PC-3 (cell line): ENCODE measurements around the gene RTCB. TPM values are rescaled to one million over a fixed set of nuclear protein-coding genes. Genes with fewer than 3 reads are reported as not detected.
A peak's percentile ranks its signal among the peaks of the same experiment; 100 is the strongest.

Source experiments
- ATAC-seq: fragments of 200-7000 bp; cut with Tn5 transposase; 2 replicates; pipeline ENCODE4 v1.9.1; 2020; ENCODE audit warnings: mild to moderate bottlenecking, moderate library complexity
- BruUV-seq: library from RNA; stranded (reverse); fragments of 400-500 nt; replicated peaks from 2 replicates; lab custom pipeline; 2021; lab: Mats Ljungman, UMichigan
- CTCF ChIA-PET: fragments of 300-600 bp; sonication (Branson Sonifier 250); formaldehyde crosslinking; loops from one replicate; lab custom pipeline; 2022; ENCODE audit warnings: antibody characterized with exemption; lab: Charles Lee
- POLR2A ChIA-PET: fragments of 300-600 bp; sonication (Branson Sonifier 250); formaldehyde crosslinking; loops from one replicate; lab custom pipeline; 2022; ENCODE audit warnings: antibody characterized with exemption; ENCODE audit not compliant: unreplicated experiment; lab: Charles Lee
- DNase-seq: peaks from one replicate; pipeline ENCODE4 v3.0.0-alpha.2; 2015
- H2AFZ ChIP-seq: fragments of 300-600 bp; sonication (generic); 2 replicates; pipeline ENCODE4 v1.6.0; 2016; ENCODE audit warnings: antibody characterized with exemption, low read length
- H3F3A ChIP-seq: fragments of 300-600 bp; sonication (generic); one replicate; pipeline ENCODE4 v1.6.0; 2017; ENCODE audit warnings: antibody characterized with exemption, low read length, control low read depth, mild to moderate bottlenecking; ENCODE audit not compliant: unreplicated experiment
- H3K27ac ChIP-seq: fragments of 300-600 bp; sonication (generic); 2 replicates; pipeline ENCODE4 v1.5.1; 2016; ENCODE audit warnings: mild to moderate bottlenecking, low read length
- H3K27me3 ChIP-seq: fragments of 300-600 bp; sonication (generic); 2 replicates; pipeline ENCODE4 v1.6.1; 2016; ENCODE audit warnings: low read length, mixed read lengths
- H3K36me3 ChIP-seq: fragments of 300-600 bp; sonication (generic); 2 replicates; pipeline ENCODE4 v1.6.1; 2016; ENCODE audit warnings: low read depth, mixed run types, low read length, mixed read lengths
- H3K4me1 ChIP-seq: fragments of 300-600 bp; sonication (generic); 2 replicates; pipeline ENCODE4 v1.5.1; 2016; ENCODE audit warnings: low read length; ENCODE audit not compliant: insufficient read depth
- H3K4me2 ChIP-seq: fragments of 300-600 bp; sonication (generic); 2 replicates; pipeline ENCODE4 v1.6.0; 2016; ENCODE audit warnings: low read length
- H3K4me3 ChIP-seq: fragments of 300-600 bp; sonication (generic); 2 replicates; pipeline ENCODE4 v1.5.1; 2016; ENCODE audit warnings: mild to moderate bottlenecking, low read length, mixed read lengths
- H3K79me2 ChIP-seq: fragments of 300-600 bp; sonication (generic); 2 replicates; pipeline ENCODE4 v1.6.1; 2017; ENCODE audit warnings: low read length, mixed read lengths
- H3K9ac ChIP-seq: fragments of 300-600 bp; sonication (generic); 2 replicates; pipeline ENCODE4 v1.6.0; 2016; ENCODE audit warnings: mild to moderate bottlenecking, low read length
- H3K9me2 ChIP-seq: fragments of 300-600 bp; sonication (generic); replicated peaks from 2 replicates; pipeline ENCODE4 v1.6.1; 2016; ENCODE audit warnings: mixed run types, low read length, mixed read lengths
- H3K9me3 ChIP-seq: fragments of 300-600 bp; sonication (generic); 2 replicates; pipeline ENCODE4 v1.6.1; 2016; ENCODE audit warnings: low read length, mixed read lengths
- H4K20me1 ChIP-seq: fragments of 300-600 bp; sonication (generic); 2 replicates; pipeline ENCODE4 v1.6.1; 2016; ENCODE audit warnings: low read length, mixed read lengths
- CTCF ChIP-seq: fragments of 300-600 bp; sonication (generic); conservative IDR thresholded peaks from 2 replicates; pipeline ENCODE4 v1.5.1; 2017; ENCODE audit warnings: antibody characterized with exemption, low read depth, mild to moderate bottlenecking, low read length
- EZH2 ChIP-seq: fragments of 300-600 bp; sonication (generic); IDR thresholded peaks from one replicate; pipeline ENCODE4 v1.6.1; 2017; ENCODE audit warnings: antibody characterized with exemption, mild to moderate bottlenecking, low read length; ENCODE audit not compliant: unreplicated experiment
- EZH2phosphoT487 ChIP-seq: fragments of 300-600 bp; sonication (generic); IDR thresholded peaks from 2 replicates; pipeline ENCODE4 v1.6.1; 2018; ENCODE audit warnings: mild to moderate bottlenecking, antibody characterized with exemption, low read length, borderline replicate concordance
- intact Hi-C: fragments of 100-400 bp; cut with micrococcal nuclease; formaldehyde crosslinking; loops from 2 replicates; pipeline ENCODE4 v1.9.0; 2023
- total RNA-seq: library from RNA; depleted of rRNA; stranded (reverse); fragments of >200 nt; gene quantifications from 2 replicates; pipeline ENCODE4 v1.2.3, GENCODE V29; 2014

RTCB gene
- total RNA-seq, 1 experiment from 2014 or later, result 146 TPM

- Histone ChIP-seq H3K27me3 (no peaks in the 10 kb centered on the region), H4K20me1 (no peaks in the 10 kb centered on the region), H3K36me3 (peaks cover 29% of the 10 kb centered on the region), H2AFZ (no peak overlapping the region), H3K9me2 (no peaks in the 10 kb centered on the region), H3K4me2 (no peak overlapping the region), H3K9ac (no peak overlapping the region), H3K4me3 (no peak overlapping the region), H3F3A (no peaks in the 10 kb centered on the region), H3K79me2 (no peaks in the 10 kb centered on the region), H3K27ac (no peak overlapping the region), H3K4me1 (no peaks in the 10 kb centered on the region), H3K9me3 (no peaks in the 10 kb centered on the region)
- no TSS peak for BruUV-seq
- POLR2A ChIA-PET, result no interaction called here
- TF ChIP-seq CTCF (no peak), EZH2phosphoT487 (no peak), EZH2 (no peak)
- CTCF ChIA-PET, result no interaction called here
- ATAC-seq, result no peak
- DNase-seq, result no peak
- intact Hi-C loops, result no loop called here
These were observed 16.9 kb downstream of the RTCB start for GRCh38 chr22:32395107-32395506.

- intact Hi-C loops, result no loop called here
- Histone ChIP-seq H3K4me1 (no peaks in the 10 kb centered on the region), H3K36me3 (peaks cover 17% of the 10 kb centered on the region), H3K9me3 (no peaks in the 10 kb centered on the region), H3K9ac (no peak overlapping the region), H3K79me2 (no peaks in the 10 kb centered on the region), H3K4me3 (no peak overlapping the region), H4K20me1 (no peaks in the 10 kb centered on the region), H3F3A (no peaks in the 10 kb centered on the region), H3K27me3 (no peaks in the 10 kb centered on the region), H3K27ac (no peak overlapping the region), H3K4me2 (no peak overlapping the region), H2AFZ (no peak overlapping the region), H3K9me2 (no peaks in the 10 kb centered on the region)
- ChIA-PET POLR2A (no interaction called here), CTCF (no interaction called here)
- BruUV-seq, result no TSS peak
- TF ChIP-seq EZH2, result no peak
- TF ChIP-seq EZH2phosphoT487, result no peak
- peak; percentile 51 for TF ChIP-seq CTCF
- ATAC-seq (no peak), DNase-seq (no peak)
These were observed 22.4 kb downstream of the RTCB start for GRCh38 chr22:32389685-32390084.

- H3K9me3 ChIP-seq, result no peaks in the 10 kb centered on the region
- no peak overlapping the region for H2AFZ ChIP-seq
- no peak for ATAC-seq
- intact Hi-C loops, result no loop called here
- H3K79me2 ChIP-seq, result no peaks in the 10 kb centered on the region
- no TSS peak for BruUV-seq
- H3F3A ChIP-seq, result no peaks in the 10 kb centered on the region
- no peak overlapping the region for H3K4me2 ChIP-seq
- ChIA-PET CTCF (no interaction called here), POLR2A (no interaction called here)
- DNase-seq, result no peak
- H3K4me3 ChIP-seq, result no peak overlapping the region
- H3K36me3 ChIP-seq, result peaks cover 14% of the 10 kb centered on the region
- no peak overlapping the region for H3K9ac ChIP-seq
- no peaks in the 10 kb centered on the region for H3K4me1 ChIP-seq
- no peaks in the 10 kb centered on the region for H4K20me1 ChIP-seq
- H3K27me3 ChIP-seq, result no peaks in the 10 kb centered on the region
- H3K9me2 ChIP-seq, result no peaks in the 10 kb centered on the region
- TF ChIP-seq CTCF (no peak), EZH2 (no peak), EZH2phosphoT487 (no peak)
- H3K27ac ChIP-seq, result no peak overlapping the region
These were observed 26.4 kb downstream of the RTCB start for GRCh38 chr22:32385681-32386080.
